Gastrocnemius medialis (tissue), 4 donors: ENCODE data around the gene CLEC10A. TPM values are rescaled to one million over a fixed set of nuclear protein-coding genes. Genes with fewer than 3 reads are reported as not detected.
A peak's percentile ranks its signal among the peaks of the same experiment; 100 is the strongest.

Experiments
- ATAC-seq, 2 donors: fragments of 150-250 bp; one replicate each; pipeline ENCODE4 v1.9.1; 2016
- DNase-seq, 2 donors: peaks; one replicate each; pipeline ENCODE4 v3.0.0-alpha.2; 2019
- H3K27ac ChIP-seq, 4 donors: fragments of 200-600 bp; sonication (generic); 1 replicate in 1 of 4; 2 replicates in 3 of 4; pipeline ENCODE4 v1.5.1; 2016 to 2018; ENCODE audit warnings: mild to moderate bottlenecking in 2 of 4, moderate library complexity in 1 of 4
- H3K27me3 ChIP-seq, 3 donors: fragments of 200-600 bp; sonication (generic) in 2 of 3; 1 replicate in 1 of 3; 2 replicates in 2 of 3; pipeline versions ENCODE4 v1.5.1 to v1.6.0; 2016 to 2019; ENCODE audit warnings: mild to moderate bottlenecking in 1 of 3, moderate library complexity in 1 of 3
- H3K36me3 ChIP-seq, 2 donors: fragments of 200-600 bp; sonication (generic) in 1 of 2; one replicate each; pipeline ENCODE4 v1.5.1; 2017 to 2018
- H3K4me1 ChIP-seq, 2 donors: fragments of 200-600 bp; sonication (generic) in 1 of 2; one replicate each; pipeline ENCODE4 v1.5.1; 2016 to 2017; ENCODE audit warnings: mild to moderate bottlenecking in 2 of 2
- H3K4me3 ChIP-seq, 4 donors: fragments of 200-600 bp; sonication (generic) in 3 of 4; 1 replicate in 1 of 4; 2 replicates in 3 of 4; pipeline ENCODE4 v1.5.1; 2016 to 2019; ENCODE audit warnings: mild to moderate bottlenecking in 2 of 4
- H3K9me3 ChIP-seq, 3 donors: fragments of 200-600 bp; sonication (generic) in 2 of 3; 1 replicate in 1 of 3; 2 replicates in 2 of 3; pipeline ENCODE4 v1.5.1; 2016 to 2019
- POLR2A ChIP-seq, 2 donors: fragments of 450-650 bp; IDR thresholded peaks; one replicate each; pipeline ENCODE4 v1.6.1; 2017; ENCODE audit warnings: antibody characterized with exemption in 2 of 2, mild to moderate bottlenecking in 2 of 2, moderate library complexity in 2 of 2
- in situ Hi-C, 4 donors: fragments of 200-750 bp; cut with MboI; loops; one replicate each; pipeline versions ENCODE4 v1.15.0 to v1.8.0; 2017; ENCODE audit warnings: low sequenced_read_pairs in 4 of 4
- intact Hi-C: fragments of 100-400 bp; cut with DNase I; formaldehyde crosslinking; loops from one replicate; pipeline ENCODE4 v1.15.1; 2023; ENCODE audit warnings: low total_unique reads
- total RNA-seq, 4 donors: library from RNA; depleted of rRNA; stranded (reverse); fragments of >200 nt; gene quantifications; one replicate each; pipeline versions ENCODE4 v1.1.0 to v1.2.3, GENCODE V29; 2016
- TF ChIP-seq, protein P1 (sequence below), 5 experiments: fragments of 450-650 bp in 3 of 5; fragments of 200-600 bp in 2 of 5; sonication (generic) in 2 of 5; IDR thresholded peaks in 4 of 5; conservative IDR thresholded peaks in 1 of 5; 1 replicate in 4 of 5; 2 replicates in 1 of 5; pipeline ENCODE4 v1.5.1; 2016 to 2019; ENCODE audit warnings: antibody characterized with exemption in 5 of 5, mild to moderate bottlenecking in 3 of 5, moderate library complexity in 3 of 5

The CLEC10A gene
- total RNA-seq, 4 donors from 2014 or later, result 1.3 to 2.8 (median 2.3) TPM; not detected in 1

DNA sequence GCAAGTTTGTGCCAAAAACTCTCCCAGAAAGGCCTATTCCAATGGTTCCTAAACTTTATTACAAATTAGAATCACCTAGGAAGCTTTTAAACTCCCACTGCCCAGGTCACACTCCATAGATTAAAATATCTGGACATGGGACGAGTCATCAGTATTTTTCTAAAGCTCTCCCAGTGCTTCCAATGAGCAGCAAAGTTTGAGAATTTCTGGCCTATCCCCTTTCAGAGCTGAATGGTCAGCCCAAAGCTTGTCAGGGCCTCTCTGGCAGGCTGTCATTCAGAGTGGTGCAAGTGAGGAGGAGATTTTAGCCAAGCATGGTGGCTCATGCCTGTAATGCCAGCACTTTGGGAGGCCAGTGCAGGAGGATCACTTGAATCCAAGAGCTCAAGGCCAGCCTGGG is 54.8 kb downstream of the CLEC10A start:
- intact Hi-C loops (loop anchor here (10.0 kb wide), 1 partner anchor 460 kb away; the partner anchor contains the start of genes POLR2A and SLC35G6), in situ Hi-C loops (loop anchor here in 1 of 4 donors (25.0 kb wide), 1 partner anchor 312 kb away; the partner anchor contains the start of genes ACAP1 and NEURL4)
- no peak for TF ChIP-seq POLR2A (IDR thresholded peaks at IDR 0.05)
- TF ChIP-seq, protein P1, sequence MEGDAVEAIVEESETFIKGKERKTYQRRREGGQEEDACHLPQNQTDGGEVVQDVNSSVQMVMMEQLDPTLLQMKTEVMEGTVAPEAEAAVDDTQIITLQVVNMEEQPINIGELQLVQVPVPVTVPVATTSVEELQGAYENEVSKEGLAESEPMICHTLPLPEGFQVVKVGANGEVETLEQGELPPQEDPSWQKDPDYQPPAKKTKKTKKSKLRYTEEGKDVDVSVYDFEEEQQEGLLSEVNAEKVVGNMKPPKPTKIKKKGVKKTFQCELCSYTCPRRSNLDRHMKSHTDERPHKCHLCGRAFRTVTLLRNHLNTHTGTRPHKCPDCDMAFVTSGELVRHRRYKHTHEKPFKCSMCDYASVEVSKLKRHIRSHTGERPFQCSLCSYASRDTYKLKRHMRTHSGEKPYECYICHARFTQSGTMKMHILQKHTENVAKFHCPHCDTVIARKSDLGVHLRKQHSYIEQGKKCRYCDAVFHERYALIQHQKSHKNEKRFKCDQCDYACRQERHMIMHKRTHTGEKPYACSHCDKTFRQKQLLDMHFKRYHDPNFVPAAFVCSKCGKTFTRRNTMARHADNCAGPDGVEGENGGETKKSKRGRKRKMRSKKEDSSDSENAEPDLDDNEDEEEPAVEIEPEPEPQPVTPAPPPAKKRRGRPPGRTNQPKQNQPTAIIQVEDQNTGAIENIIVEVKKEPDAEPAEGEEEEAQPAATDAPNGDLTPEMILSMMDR (IDR thresholded peaks at IDR 0.05 in 4 of 5, conservative IDR thresholded peaks at IDR 0.05 in 1 of 5), result no peak
- H3K9me3 ChIP-seq, result no peaks in the 10 kb centered on the region
- no peak overlapping the region for H3K4me3 ChIP-seq
- H3K4me1 ChIP-seq, result peaks cover 19 to 21% of the 10 kb centered on the region in 2 donors
- no peak for ATAC-seq
- no peaks in the 10 kb centered on the region for H3K36me3 ChIP-seq
- peak overlapping the region in 3 of 4 donors; percentile 42 to 99 (median 52) for H3K27ac ChIP-seq
- peaks cover 14 to 16% (median 15%) of the 10 kb centered on the region in 3 donors for H3K27me3 ChIP-seq
- no peak for DNase-seq

Other genes starting within 250 kb of the CLEC10A start
- not detected for gene TEKT1, start 248.5 kb downstream of the CLEC10A start, total RNA-seq
- gene ALOX12, start 84.2 kb downstream of the CLEC10A start, total RNA-seq, result not detected
- gene RNASEK, start 67.6 kb downstream of the CLEC10A start, total RNA-seq, result 100 to 1,000 TPM; 181 to 201 (median 190) TPM
- 1 to 10 TPM; 1.2 to 3.9 (median 2.1) TPM for gene BCL6B, start 57.2 kb downstream of the CLEC10A start, total RNA-seq
- gene SLC16A13, start 44.2 kb downstream of the CLEC10A start, total RNA-seq, result under 1 TPM in 2 of 4 donors, not detected in 2; 0.36 to 0.49 TPM
- gene SLC16A11, start 36.2 kb downstream of the CLEC10A start, total RNA-seq, result under 1 TPM in 2 of 4 donors, not detected in 2; 0.31 to 0.78 TPM
- 1 to 10 TPM in 2 of 4 donors, not detected in 2; 1.6 to 2.2 TPM for gene ASGR2, start 34.6 kb upstream of the CLEC10A start, total RNA-seq
- 1 to 10 TPM in 1 of 4 donors, under 1 TPM in 1, not detected in 2; 0.81 to 1.8 TPM for gene ASGR1, start 99.1 kb upstream of the CLEC10A start, total RNA-seq
- gene DLG4, start 139.6 kb upstream of the CLEC10A start, total RNA-seq, result 1 to 10 TPM; 3.5 to 6.7 (median 5.3) TPM
- gene ACADVL, start 139.7 kb upstream of the CLEC10A start, total RNA-seq, result 1,000 to 10,000 TPM in 3 of 4 donors, 100 to 1,000 TPM in 1; 771 to 1,217 (median 1,086) TPM
- gene DVL2, start 154.3 kb upstream of the CLEC10A start, total RNA-seq, result 10 to 100 TPM; 15.5 to 22.6 (median 20.5) TPM
- gene PHF23, start 159.2 kb upstream of the CLEC10A start, total RNA-seq, result 10 to 100 TPM; 16.9 to 31.8 (median 24.1) TPM
- 100 to 1,000 TPM; 207 to 626 (median 258) TPM for gene GABARAP, start 162.2 kb upstream of the CLEC10A start, total RNA-seq
- gene CTDNEP1, start 171.5 kb upstream of the CLEC10A start, total RNA-seq, result 100 to 1,000 TPM in 3 of 4 donors, 10 to 100 TPM in 1; 71.5 to 150 (median 111) TPM
- gene ELP5, start 172.0 kb upstream of the CLEC10A start, total RNA-seq, result 10 to 100 TPM; 13.3 to 52.7 (median 26.7) TPM
- 1 to 10 TPM in 1 of 4 donors, under 1 TPM in 1, not detected in 2; 0.46 to 5.1 TPM for gene CLDN7, start 182.2 kb upstream of the CLEC10A start, total RNA-seq
- gene SLC2A4, start 201.5 kb upstream of the CLEC10A start, total RNA-seq, result 100 to 1,000 TPM; 148 to 310 (median 227) TPM
- 1 to 10 TPM in 1 of 4 donors, under 1 TPM in 2, not detected in 1; 0.42 to 2.2 (median 0.46) TPM for gene YBX2, start 214.4 kb upstream of the CLEC10A start, total RNA-seq
- gene EIF5A, start 227.4 kb upstream of the CLEC10A start, total RNA-seq, result 100 to 1,000 TPM; 115 to 384 (median 273) TPM
- gene GPS2, start 235.1 kb upstream of the CLEC10A start, total RNA-seq, result 100 to 1,000 TPM; 135 to 240 (median 169) TPM
- 10 to 100 TPM; 21.8 to 26.7 (median 23.5) TPM for gene NEURL4, start 249.1 kb upstream of the CLEC10A start, total RNA-seq